RPMI7951 (cell line): Measurements from ENCODE around the gene LTB. TPM values are rescaled to one million over a fixed set of nuclear protein-coding genes. Genes with fewer than 3 reads are reported as not detected.
A peak's percentile ranks its signal among the peaks of the same experiment; 100 is the strongest.

Experiments used
- DNase-seq: peaks from one replicate; pipeline ENCODE4 v3.0.0-alpha.2; 2012; ENCODE audit warnings: low read depth
- total RNA-seq: library from RNA; depleted of rRNA; stranded (reverse); fragments of >200 nt; shearing (Covaris generic); gene quantifications from 2 replicates; pipeline ENCODE4 v1.2.3, GENCODE V29; 2014; rRNA removed

LTB gene, protein sequence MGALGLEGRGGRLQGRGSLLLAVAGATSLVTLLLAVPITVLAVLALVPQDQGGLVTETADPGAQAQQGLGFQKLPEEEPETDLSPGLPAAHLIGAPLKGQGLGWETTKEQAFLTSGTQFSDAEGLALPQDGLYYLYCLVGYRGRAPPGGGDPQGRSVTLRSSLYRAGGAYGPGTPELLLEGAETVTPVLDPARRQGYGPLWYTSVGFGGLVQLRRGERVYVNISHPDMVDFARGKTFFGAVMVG
- total RNA-seq: not detected in 2 replicates

DNA sequence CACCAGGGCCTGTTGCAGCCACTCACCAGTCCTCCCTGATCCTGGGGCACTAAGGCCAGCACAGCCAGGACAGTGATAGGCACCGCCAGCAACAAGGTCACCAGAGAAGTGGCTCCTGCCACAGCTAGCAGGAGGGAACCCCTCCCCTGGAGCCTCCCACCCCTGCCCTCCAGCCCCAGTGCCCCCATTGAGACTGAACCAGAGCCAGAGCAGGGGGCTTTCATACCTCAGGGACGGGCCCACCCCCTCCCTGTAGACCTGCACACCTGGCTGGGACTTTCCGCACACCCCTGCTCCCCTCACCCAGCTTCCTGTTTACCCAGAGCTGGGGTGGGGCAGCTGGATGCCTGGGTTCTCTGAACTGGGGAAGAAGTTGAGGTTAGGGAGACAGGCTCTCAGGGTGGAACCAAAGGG lies at the start of gene LTB:
TSS of gene LTB (minus strand) at position 195 of the 414 bp plus-strand sequence. CDS start at position 188, 7 bp downstream.
- no peak for DNase-seq

DNA sequence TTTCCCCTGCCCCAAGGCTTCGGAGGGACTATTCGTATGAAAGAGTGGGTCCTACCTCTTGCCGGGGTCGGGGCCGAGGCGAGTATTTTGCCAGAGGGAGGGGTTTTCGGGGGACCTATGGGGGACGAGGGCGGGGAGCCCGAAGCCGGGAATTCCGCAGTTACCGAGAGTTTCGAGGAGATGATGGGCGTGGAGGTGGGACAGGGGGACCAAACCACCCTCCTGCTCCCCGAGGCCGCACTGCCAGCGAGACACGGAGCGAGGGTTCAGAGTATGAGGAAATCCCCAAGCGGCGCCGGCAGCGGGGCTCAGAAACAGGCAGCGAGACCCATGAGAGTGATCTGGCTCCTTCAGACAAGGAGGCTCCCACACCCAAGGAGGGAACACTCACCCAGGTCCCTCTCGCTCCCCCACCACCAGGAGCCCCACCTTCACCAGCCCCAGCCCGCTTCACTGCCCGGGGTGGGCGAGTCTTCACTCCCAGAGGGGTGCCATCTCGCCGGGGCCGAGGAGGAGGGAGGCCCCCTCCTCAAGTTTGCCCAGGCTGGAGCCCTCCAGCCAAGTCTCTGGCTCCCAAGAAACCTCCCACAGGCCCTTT lies 49.6 kb upstream of the LTB start:
- no peak for DNase-seq

DNA sequence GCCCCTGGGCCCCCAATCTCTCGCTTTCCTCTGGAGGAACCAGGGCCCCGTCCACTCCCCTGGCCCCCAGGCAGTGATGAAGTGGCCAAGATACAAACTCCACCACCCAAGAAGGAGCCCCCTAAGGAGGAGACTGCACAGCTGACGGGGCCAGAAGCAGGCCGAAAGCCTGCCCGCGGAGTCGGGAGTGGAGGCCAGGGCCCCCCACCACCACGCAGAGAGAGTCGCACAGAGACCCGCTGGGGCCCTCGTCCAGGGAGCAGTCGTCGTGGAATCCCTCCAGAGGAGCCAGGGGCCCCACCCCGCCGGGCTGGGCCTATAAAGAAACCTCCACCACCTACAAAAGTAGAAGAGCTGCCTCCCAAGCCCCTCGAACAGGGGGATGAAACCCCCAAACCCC lies 49.0 kb upstream of the LTB start:
- no peak for DNase-seq

DNA sequence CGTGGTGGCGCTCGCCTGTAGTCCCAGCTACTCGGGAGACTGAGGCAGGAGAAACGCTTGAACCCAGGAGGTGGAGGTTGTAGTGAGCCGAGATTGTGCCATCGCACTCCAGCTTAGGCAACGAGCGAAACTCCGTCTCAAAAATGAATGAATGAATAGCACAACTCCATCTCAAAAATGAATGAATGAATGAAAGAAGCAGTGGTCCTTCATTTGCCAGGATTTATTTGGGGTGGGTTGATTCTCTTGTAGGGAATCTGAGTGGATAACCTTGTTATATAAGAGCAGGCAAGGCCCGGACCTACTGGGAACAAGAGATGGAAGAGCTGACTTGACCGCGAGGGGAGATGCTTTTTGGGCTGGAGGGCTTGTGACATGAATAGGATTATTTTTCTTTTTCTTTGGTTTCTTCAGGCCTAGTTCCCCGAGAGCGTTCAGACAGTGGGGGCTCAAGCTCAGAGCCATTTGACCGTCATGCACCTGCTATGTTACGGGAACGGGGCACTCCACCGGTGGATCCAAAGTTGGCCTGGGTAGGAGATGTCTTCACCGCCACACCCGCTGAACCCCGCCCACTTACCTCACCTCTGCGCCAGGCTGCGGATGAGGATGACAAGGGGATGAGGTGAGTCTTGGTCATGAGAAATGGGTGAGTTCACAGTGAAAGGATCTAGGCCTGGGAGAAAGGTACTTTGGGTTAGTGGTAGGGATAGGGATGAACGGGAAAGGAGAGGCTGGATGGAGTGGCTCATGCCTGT lies 48.1 kb upstream of the LTB start:
- DNase-seq: no peak

DNA sequence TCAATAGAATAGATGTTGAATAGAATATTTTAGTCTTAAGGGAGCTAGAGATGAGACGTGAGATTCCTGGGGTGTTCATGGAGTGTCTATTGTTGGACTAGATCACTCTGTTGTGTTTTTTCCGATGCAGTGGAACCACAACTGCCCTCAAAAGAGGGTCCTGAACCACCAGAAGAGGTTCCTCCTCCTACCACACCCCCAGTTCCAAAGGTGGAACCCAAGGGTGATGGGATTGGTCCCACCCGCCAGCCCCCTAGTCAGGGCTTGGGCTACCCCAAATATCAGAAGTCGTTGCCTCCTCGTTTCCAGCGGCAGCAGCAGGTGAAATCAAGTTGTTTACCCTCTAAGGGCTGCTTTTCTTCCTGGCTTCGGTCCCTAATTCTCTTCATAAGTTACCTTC lies 46.8 kb upstream of the LTB start:
- DNase-seq: no peak

DNA sequence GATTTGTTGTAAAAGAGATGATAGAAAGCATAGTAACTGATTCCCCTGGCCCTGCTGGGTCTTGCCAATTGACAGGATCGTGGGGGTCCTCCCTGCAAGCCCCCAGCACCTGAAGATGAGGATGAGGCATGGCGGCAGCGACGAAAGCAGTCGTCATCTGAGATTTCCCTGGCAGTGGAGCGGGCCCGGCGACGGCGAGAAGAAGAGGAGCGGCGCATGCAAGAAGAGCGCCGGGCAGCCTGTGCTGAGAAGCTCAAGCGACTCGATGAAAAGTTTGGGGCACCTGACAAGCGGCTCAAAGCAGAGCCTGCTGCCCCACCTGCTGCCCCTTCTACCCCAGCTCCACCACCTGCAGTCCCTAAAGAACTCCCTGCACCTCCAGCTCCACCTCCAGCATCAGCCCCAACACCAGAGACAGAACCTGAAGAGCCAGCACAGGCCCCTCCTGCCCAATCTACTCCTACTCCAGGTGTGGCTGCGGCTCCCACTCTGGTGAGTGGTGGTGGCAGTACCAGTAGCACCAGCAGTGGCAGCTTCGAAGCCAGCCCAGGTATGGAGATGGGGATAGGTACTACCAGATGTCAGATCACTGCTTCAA lies 45.6 kb upstream of the LTB start:
- no peak for DNase-seq

DNA sequence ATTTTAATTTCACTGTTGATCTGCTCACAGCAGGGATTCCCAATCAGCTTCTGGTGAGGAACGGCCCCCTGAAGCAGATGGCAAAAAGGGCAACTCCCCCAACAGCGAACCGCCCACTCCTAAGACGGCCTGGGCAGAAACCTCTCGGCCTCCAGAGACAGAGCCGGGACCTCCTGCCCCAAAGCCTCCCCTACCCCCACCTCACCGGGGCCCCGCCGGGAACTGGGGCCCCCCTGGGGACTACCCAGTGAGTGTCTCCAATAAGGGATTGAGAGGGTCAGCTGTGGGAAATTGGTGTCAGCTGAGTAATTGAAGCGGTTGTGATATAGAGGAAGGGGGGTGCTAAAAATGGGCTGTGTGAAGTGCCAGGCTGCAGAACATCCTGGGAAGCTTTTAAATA lies 44.7 kb upstream of the LTB start:
- DNase-seq: no peak

DNA sequence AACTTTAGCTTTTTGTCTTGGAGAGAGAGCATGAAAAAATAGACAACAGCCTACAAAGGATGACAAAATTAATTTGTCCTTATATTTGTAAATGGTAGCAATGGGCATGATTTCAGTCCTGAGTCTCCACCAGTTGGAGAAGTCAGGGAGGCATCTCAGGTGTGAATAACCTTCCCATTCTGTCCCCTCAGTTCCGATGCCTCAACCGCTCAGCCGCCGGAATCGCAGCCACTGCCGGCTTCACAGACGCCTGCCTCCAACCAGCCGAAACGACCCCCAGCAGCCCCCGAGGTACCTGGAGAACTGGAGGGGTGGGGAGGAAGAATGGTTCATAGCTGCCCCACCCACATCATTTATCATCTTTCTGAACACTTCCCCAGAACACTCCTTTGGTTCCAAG lies 41.8 kb upstream of the LTB start:
- no peak for DNase-seq

DNA sequence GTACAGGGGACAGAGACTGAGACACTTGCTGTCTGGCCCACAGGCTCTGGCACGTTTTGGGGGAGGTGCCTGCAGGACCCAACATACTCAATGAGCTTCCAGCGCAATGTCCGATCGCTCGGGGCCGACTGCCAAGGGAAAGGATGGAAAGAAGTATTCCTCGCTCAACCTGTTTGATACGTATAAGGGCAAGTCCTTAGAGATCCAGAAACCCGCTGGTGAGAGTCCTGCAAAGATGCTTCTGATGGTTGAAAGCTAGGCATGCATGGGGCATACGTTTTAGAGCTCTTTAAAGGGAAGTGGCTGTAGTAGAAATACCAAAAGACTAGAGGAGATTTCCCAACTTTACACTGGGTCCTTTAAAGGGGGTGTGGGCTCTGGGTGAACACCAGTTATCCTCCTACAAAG lies 40.5 kb upstream of the LTB start:
- no peak for DNase-seq

DNA sequence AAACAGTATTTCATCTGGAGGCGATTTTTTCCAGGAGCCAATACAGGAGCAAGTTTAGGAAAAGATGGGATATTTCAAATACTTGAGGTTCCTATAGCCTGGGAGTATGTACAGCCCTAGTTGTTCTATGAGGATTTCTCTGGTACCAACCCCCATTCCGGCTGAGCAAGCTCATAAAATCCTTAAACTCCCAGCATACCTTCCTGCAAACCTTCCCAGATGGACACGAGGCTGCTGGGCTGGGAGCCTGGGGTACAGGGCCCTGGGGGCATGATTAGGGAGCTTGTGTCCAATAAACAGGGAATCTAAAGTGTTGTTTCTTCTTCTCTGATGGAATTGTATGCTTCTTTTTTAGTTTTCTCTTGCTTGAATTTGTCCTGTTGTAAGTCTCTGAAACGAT lies 39.8 kb upstream of the LTB start:
- DNase-seq: peak; percentile 34

DNA sequence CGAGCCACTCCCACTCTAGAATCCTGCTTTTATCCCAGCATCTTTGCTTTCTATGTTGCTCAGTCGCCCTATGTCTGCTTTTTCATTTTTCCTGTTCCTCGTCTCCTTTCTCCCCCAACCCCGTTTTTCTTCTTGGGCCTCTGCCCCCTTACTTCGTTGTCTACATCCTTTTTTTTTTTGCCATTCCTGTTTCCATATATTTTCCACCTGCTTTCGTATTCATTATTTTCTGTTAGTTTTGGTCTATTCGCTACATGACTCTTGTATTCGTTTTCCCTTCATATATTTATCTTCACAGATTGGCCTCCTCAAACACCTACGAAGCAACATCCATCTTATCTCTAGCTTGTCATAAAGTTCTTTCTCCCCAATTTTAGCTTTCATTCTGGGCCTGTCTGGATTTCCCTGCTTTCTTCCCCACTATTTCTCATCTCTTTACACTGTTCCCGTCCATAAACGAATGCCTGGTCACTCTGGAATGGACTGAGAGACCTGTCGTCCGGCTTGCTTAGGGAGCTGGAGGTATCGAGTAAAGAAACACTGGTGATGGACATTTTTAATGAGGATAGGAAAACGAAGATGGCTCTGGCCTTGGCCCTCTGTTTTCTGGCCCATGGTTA lies 39.2 kb upstream of the LTB start:
- DNase-seq: no peak

DNA sequence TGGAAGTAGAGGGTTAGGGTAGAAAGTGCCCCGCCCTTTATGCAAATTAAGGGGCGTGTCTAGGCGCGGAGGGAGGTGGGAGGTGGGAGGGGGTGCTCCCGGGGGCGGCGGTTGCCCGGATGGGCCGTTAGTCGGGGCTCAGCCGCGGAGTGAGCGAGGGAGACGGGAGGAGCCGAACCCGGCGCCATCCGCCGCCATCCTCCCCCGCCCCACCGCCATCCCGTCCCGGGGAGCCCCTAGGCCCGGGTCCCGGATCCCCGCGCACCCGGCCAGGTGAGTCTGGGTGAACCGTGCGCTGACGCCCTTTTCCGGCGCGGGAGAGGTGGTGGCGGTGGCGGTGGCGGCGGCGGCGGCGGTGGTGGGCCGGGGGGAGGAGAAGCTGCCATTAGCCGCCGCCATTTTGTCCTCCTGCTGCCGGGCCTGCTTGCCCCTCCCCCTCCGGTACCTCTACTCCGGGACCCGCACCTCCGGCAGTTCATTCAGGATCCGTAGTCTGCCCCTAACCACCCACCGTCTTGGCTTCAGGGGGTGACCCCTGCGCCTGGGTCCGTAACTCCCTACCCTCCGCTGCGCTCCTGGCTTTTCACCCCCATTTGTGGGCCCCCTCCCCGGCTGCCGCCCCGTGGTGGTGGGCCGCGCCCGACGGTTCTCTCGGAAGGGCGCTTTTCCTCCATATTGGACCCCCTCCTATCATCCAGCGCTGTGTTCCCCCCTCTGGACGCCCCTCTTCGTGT lies 38.5 kb upstream of the LTB start, which contains the start of gene PRRC2A:
TSS of gene PRRC2A (plus strand) at position 130 of the 734 bp plus-strand sequence. CDS start 2,075 bp downstream, outside the sequence.
- DNase-seq: no peak

DNA sequence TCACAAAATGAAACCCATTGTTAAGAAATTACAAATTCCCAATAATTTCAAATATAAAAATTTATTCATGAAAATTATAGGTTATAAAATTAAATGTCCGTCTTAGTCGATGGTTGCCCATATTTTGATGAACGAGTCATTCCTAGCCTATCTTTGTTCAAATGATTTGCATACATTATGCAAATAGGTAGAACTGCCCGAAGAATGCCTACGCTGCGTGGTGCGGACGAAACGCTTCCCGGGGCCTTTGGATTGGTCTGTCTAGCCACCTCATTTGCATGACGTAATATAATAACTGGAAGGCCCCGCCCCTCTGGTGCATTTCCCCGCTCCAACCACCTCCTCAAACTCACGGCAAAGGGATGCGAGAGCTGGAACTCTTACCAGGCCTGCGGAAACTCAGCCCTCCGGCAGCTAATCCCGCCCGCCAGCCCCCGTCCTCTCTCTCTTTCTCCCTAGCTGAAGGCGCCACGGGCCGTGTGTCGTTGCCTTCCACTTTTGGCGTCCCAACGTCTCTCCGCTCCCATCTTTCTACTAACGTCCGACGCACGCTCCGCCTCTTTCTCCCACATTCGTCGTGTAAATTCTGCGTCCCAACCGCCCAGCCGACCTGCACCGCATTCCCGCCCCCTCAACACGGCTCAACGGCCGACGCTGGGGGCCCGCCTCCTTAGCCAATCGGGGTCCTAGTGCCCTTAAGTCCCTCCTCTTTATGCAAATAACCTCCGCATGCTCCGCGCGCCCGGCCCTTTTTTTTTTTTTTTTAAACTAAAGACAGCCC lies 37.8 kb upstream of the LTB start:
- DNase-seq: peak; percentile 99

DNA sequence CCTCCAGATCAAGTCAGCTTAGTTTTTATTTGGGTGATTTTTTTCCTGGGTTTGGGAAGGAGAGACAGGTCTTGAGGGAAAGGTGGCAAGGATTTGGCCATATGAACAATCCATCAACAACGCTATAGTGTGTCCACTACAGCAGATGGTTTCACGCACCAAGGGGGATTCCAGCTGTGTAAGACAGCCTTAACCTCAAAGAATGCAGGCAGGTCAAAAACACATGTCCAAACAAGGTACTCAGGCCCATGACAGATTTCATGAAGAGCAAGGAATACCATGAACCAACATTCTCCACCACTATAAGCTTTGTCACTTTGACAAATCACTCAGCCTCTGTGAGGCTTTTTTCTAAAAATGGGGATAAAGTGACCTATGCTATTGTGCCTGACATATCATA lies 34.8 kb upstream of the LTB start:
- no peak for DNase-seq

DNA sequence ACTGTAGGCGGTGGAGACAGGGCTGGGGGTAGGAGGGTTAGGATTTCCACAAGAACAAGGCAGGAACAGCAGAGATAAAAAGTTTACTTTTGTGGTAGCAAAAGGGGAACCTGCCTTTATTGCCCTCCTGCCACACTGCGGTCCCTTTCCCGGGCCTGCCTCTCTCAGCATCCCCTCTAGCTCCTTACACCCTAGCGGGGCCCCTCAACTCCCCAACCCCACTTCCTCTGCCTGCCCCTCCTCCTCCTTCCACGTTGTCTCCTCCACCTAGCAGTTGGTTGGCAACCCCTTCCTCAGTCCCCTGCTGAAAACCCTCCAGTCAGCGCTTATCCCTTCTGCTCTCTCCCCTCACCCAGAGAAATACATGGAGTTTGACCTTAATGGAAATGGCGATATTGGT lies 33.5 kb upstream of the LTB start:
- DNase-seq: no peak

DNA sequence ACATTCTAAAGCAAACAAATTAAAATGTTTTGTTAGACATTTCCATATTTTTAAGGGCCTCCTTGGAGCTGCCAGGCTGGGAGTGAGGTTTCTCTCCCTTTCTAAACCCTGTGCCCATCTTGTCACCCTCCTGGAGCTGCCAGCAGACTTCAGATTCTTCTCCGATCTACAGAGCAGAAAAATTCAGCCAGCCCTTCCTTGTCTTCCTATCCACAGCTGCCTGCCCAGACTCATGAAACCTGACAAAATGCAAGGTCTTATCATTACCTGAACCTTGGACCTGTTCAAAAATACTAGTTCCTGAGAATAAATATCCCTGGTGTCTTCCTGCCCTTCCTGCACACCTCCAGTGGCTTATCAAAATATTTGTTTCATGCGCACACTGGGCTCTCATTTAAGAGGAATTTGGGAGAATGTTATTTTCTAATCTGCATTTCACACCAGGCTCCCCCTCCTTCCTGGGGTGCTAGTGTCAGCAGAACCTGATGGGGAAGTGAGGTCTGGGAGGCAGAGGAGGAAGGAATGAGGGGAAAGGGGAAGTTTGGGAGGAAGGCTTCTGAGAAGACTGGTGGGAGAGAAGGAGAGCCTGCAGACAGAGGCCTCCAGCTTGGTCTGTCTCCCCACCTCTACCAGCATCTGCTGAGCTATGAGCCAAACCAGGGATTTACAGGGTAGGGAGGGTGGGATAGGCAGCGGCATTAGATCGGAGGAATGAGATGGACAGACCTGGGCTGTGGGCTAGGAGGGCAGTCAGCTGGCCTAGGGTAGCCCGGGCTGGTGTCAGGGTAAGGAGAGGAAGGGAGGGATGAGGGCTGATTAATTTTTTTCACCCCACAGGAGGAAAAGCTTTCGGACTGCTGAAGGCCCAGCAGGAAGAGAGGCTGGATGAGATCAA lies 32.7 kb upstream of the LTB start, which contains the start of gene AIF1:
TSS of gene AIF1 (plus strand) at position 551 of the 895 bp plus-strand sequence. CDS start at position 647, 96 bp downstream.
- DNase-seq: no peak

DNA sequence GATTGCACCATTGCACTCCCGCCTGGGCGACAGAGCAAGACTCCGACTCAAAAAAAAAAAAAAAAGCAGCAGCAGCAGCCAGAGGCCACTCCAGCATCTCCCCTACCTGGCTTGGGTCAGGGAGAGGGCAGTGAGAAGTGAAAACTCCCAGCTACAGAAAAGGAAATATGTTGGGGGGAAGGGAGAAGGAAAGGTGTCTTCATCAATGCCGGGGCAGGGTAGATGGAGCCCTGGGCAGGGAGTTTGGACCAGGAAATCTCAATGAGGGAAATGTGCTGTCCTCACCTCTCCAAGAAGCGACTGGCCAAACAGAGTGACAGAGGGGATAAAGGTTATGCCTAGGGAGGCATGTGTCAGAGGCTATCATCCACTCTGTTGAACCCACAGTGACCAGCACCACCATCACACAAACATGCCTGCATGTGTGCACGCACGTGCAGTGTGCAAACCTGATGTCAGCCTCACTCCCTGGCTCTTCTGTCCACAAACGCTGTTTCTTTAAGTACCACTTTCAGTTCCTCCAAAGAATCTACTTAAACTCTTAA lies 31.9 kb upstream of the LTB start:
- no peak for DNase-seq

DNA sequence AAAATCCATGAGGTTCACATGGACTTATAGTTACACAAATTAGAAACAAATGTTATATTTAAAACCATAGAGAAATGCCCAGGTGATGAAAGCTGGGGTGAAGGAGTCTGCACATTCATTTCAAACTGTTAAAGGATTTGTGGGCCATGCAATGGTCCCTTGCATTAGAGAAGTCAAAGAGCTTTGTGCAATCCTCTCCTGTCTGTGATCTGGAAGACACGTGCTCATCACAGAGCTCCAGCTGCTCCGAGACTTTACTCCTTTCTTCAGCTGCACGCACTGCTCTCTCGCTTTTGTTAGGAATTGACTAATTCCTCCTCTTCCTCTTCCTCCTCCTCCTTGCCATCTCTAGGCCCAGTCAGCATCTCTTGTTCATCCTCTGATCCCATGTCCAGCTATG lies 28.7 kb upstream of the LTB start:
- DNase-seq: no peak
